Karpas-422 (cell line): ENCODE measurements around the gene INO80C. TPM values are rescaled to one million over a fixed set of nuclear protein-coding genes. Genes with fewer than 3 reads are reported as not detected.
A peak's percentile ranks its signal among the peaks of the same experiment; 100 is the strongest.
"Not testable (repeated sequence)": the region's sequence is repeated elsewhere in the genome, so short reads cannot be mapped to it uniquely, and the experiment has no call there.

ENCODE experiments used
- DNase-seq: peaks from one replicate; pipeline ENCODE4 v3.0.0-alpha.2; 2015
- H2AFZ ChIP-seq: fragments of 200-600 bp; sonication (generic); 2 replicates; pipeline ENCODE4 v1.6.1; 2014; ENCODE audit warnings: antibody characterized with exemption, low read length, mixed read lengths
- H3K27ac ChIP-seq: fragments of 200-600 bp; sonication (generic); 2 replicates; pipeline ENCODE4 v1.5.1; 2014; ENCODE audit warnings: mild to moderate bottlenecking, low read length, moderate library complexity
- H3K27me3 ChIP-seq: fragments of 200-600 bp; sonication (generic); 2 replicates; pipeline ENCODE4 v1.6.1; 2014; ENCODE audit warnings: low read length, mixed read lengths
- H3K36me3 ChIP-seq: fragments of 200-600 bp; sonication (generic); 2 replicates; pipeline ENCODE4 v1.6.1; 2014; ENCODE audit warnings: low read length, mixed read lengths; ENCODE audit not compliant: insufficient read depth
- H3K4me1 ChIP-seq: fragments of 200-600 bp; sonication (generic); 2 replicates; pipeline ENCODE4 v1.6.1; 2014; ENCODE audit warnings: mild to moderate bottlenecking, low read length, mixed read lengths
- H3K4me2 ChIP-seq: fragments of 200-600 bp; sonication (generic); 2 replicates; pipeline ENCODE4 v1.6.1; 2014; ENCODE audit warnings: low read length, low read depth, mild to moderate bottlenecking; ENCODE audit not compliant: poor library complexity, severe bottlenecking
- H3K4me3 ChIP-seq: fragments of 200-600 bp; sonication (generic); 2 replicates; pipeline ENCODE4 v1.5.1; 2014; ENCODE audit warnings: mild to moderate bottlenecking, antibody characterized with exemption, low read length, mixed read lengths
- H3K79me2 ChIP-seq: fragments of 200-600 bp; sonication (generic); 2 replicates; pipeline ENCODE4 v1.6.1; 2014; ENCODE audit warnings: mild to moderate bottlenecking, low read length, mixed read lengths
- H3K9ac ChIP-seq: fragments of 200-600 bp; sonication (generic); 2 replicates; pipeline ENCODE4 v1.6.0; 2014; ENCODE audit warnings: low read length
- H3K9me2 ChIP-seq: fragments of 200-600 bp; sonication (generic), shearing (Covaris generic); replicated peaks from 2 replicates; pipeline ENCODE4 v1.6.0; 2014; ENCODE audit warnings: mild to moderate bottlenecking, low read length, moderate library complexity; ENCODE audit not compliant: insufficient read depth
- H3K9me3 ChIP-seq: fragments of 300-700, 200-600 bp; sonication (generic); 2 replicates; pipeline ENCODE4 v1.6.1; 2014; ENCODE audit warnings: low read length, mixed read lengths
- H4K20me1 ChIP-seq: fragments of 200-600 bp; sonication (generic); 2 replicates; pipeline ENCODE4 v1.6.1; 2014; ENCODE audit warnings: mild to moderate bottlenecking, antibody characterized with exemption, low read length, low read depth; ENCODE audit not compliant: insufficient read depth
- total RNA-seq: library from RNA; depleted of rRNA; stranded (reverse); fragments of >200 nt; shearing (Covaris generic); gene quantifications from 2 replicates; pipeline ENCODE4 v1.2.3, GENCODE V29; 2014; ENCODE audit warnings: low replicate concordance

INO80C gene
- total RNA-seq, 1 experiment from 2014 or later = 108 TPM

- Histone ChIP-seq H3K27ac (peak overlapping the region; percentile 96), H3K36me3 (peaks cover 20% of the 10 kb centered on the region), H3K9ac (peak overlapping the region; percentile 85), H3K4me2 (peak overlapping the region; percentile 92), H3K9me2 (no peaks in the 10 kb centered on the region), H3K9me3 (no peaks in the 10 kb centered on the region), H2AFZ (no peak overlapping the region), H3K4me3 (peak overlapping the region; percentile 81), H3K79me2 (peaks cover 90% of the 10 kb centered on the region), H3K4me1 (peaks cover 99% of the 10 kb centered on the region), H4K20me1 (no peaks in the 10 kb centered on the region), H3K27me3 (no peaks in the 10 kb centered on the region)
- no peak for DNase-seq
These were observed 7.8 kb downstream of the INO80C start for GRCh38 chr18:35489913-35490490.

- H3K9me2 ChIP-seq, H4K20me1 ChIP-seq, H3K27me3 ChIP-seq, DNase-seq, H3K9me3 ChIP-seq, H2AFZ ChIP-seq: not testable (repeated sequence)
- H3K27ac ChIP-seq = peak overlapping the region; percentile 96
- peak overlapping the region; percentile 81; the same call in 1 of the 2 replicates for H3K4me3 ChIP-seq
- peak overlapping the region; percentile 92 for H3K4me2 ChIP-seq
- H3K9ac ChIP-seq = peak overlapping the region; percentile 85
- peaks cover 21% of the 10 kb centered on the region for H3K36me3 ChIP-seq
- H3K79me2 ChIP-seq = peaks cover 90% of the 10 kb centered on the region
- peaks cover 99% of the 10 kb centered on the region for H3K4me1 ChIP-seq
These were observed 8.5 kb downstream of the INO80C start for GRCh38 chr18:35489281-35489680.

GRCh38 chr18:35488396-35488795, 9.4 kb downstream of the INO80C start:
- H2AFZ ChIP-seq, H3K27me3 ChIP-seq, H4K20me1 ChIP-seq, H3K9me3 ChIP-seq, H3K9me2 ChIP-seq: not testable (repeated sequence)
- peak overlapping the region; percentile 92 for H3K4me2 ChIP-seq
- peak overlapping the region; percentile 96 for H3K27ac ChIP-seq
- H3K4me1 ChIP-seq = peaks cover 99% of the 10 kb centered on the region
- peak overlapping the region; percentile 48; the same call in 1 of the 2 replicates for H3K4me3 ChIP-seq
- peak; percentile 83 for DNase-seq
- H3K79me2 ChIP-seq = peaks cover 90% of the 10 kb centered on the region
- H3K9ac ChIP-seq = peak overlapping the region; percentile 85
- H3K36me3 ChIP-seq = peaks cover 22% of the 10 kb centered on the region

- not testable (repeated sequence) for H4K20me1 ChIP-seq, H3K9me3 ChIP-seq, H3K27me3 ChIP-seq, DNase-seq, H2AFZ ChIP-seq, H3K9me2 ChIP-seq
- H3K4me3 ChIP-seq = peak overlapping the region; percentile 48
- peaks cover 90% of the 10 kb centered on the region for H3K79me2 ChIP-seq
- peaks cover 98% of the 10 kb centered on the region for H3K4me1 ChIP-seq
- H3K9ac ChIP-seq = peak overlapping the region; percentile 64; the same call in 1 of the 2 replicates
- peak overlapping the region; percentile 96 for H3K27ac ChIP-seq
- H3K4me2 ChIP-seq = peak overlapping the region; percentile 92
- H3K36me3 ChIP-seq = peaks cover 30% of the 10 kb centered on the region
These were observed 10.2 kb downstream of the INO80C start for GRCh38 chr18:35487525-35487924.

- H3K9ac ChIP-seq = peak overlapping the region; percentile 30
- peaks cover 91% of the 10 kb centered on the region for H3K79me2 ChIP-seq
- peaks cover 36% of the 10 kb centered on the region for H3K36me3 ChIP-seq
- no peaks in the 10 kb centered on the region for H3K9me3 ChIP-seq
- no peak overlapping the region for H2AFZ ChIP-seq
- H3K4me2 ChIP-seq = peak overlapping the region; percentile 92
- H3K9me2 ChIP-seq = no peaks in the 10 kb centered on the region
- H3K27ac ChIP-seq = peak overlapping the region; percentile 96
- no peaks in the 10 kb centered on the region for H4K20me1 ChIP-seq
- H3K27me3 ChIP-seq = no peaks in the 10 kb centered on the region
- H3K4me3 ChIP-seq = peak overlapping the region; percentile 52
- no peak for DNase-seq
- H3K4me1 ChIP-seq = peaks cover 96% of the 10 kb centered on the region
These were observed 11.9 kb downstream of the INO80C start for GRCh38 chr18:35485852-35486251.

GRCh38 chr18:35484034-35484433, 13.7 kb downstream of the INO80C start:
- peak overlapping the region; percentile 96 for H3K27ac ChIP-seq
- H3K4me2 ChIP-seq = peak overlapping the region; percentile 92
- no peaks in the 10 kb centered on the region for H3K27me3 ChIP-seq
- peaks cover 93% of the 10 kb centered on the region for H3K79me2 ChIP-seq
- no peaks in the 10 kb centered on the region for H3K9me3 ChIP-seq
- peaks cover 96% of the 10 kb centered on the region for H3K4me1 ChIP-seq
- no peaks in the 10 kb centered on the region for H3K9me2 ChIP-seq
- H4K20me1 ChIP-seq = no peaks in the 10 kb centered on the region
- H3K9ac ChIP-seq = peak overlapping the region; percentile 30; the same call in 1 of the 2 replicates
- no peak for DNase-seq
- H2AFZ ChIP-seq = no peak overlapping the region
- H3K36me3 ChIP-seq = peaks cover 47% of the 10 kb centered on the region
- peak overlapping the region; percentile 52 for H3K4me3 ChIP-seq

- Histone ChIP-seq H3K9me2 (no peaks in the 10 kb centered on the region), H3K27ac (peak overlapping the region; percentile 96), H3K27me3 (no peaks in the 10 kb centered on the region), H3K9ac (no peak overlapping the region), H3K36me3 (peaks cover 65% of the 10 kb centered on the region), H3K4me3 (no peak overlapping the region), H4K20me1 (no peaks in the 10 kb centered on the region), H3K79me2 (peaks cover 100% of the 10 kb centered on the region), H2AFZ (no peak overlapping the region), H3K4me2 (no peak overlapping the region), H3K4me1 (peaks cover 89% of the 10 kb centered on the region), H3K9me3 (no peaks in the 10 kb centered on the region)
- peak; percentile 37 for DNase-seq
These were observed 15.8 kb downstream of the INO80C start for GRCh38 chr18:35481960-35482366.

GRCh38 chr18:35479911-35480586, 17.7 kb downstream of the INO80C start:
- peaks cover 66% of the 10 kb centered on the region for H3K36me3 ChIP-seq
- H3K9me2 ChIP-seq = no peaks in the 10 kb centered on the region
- no peaks in the 10 kb centered on the region for H4K20me1 ChIP-seq
- H3K4me3 ChIP-seq = no peak overlapping the region
- H3K79me2 ChIP-seq = peaks cover 97% of the 10 kb centered on the region
- H3K9ac ChIP-seq = peak overlapping the region; percentile 43
- no peaks in the 10 kb centered on the region for H3K9me3 ChIP-seq
- peak; percentile 70 for DNase-seq
- no peaks in the 10 kb centered on the region for H3K27me3 ChIP-seq
- H3K27ac ChIP-seq = peak overlapping the region; percentile 89
- no peak overlapping the region for H2AFZ ChIP-seq
- H3K4me2 ChIP-seq = peak overlapping the region; percentile 48
- H3K4me1 ChIP-seq = peaks cover 71% of the 10 kb centered on the region
